ENCODE results near the gene CYFIP1.

- TF ChIP-seq PBX3 (IDR thresholded peaks at IDR 0.05), result no peak
- no peak for TF ChIP-seq NPAS2 (CRISPR knock-in tag; IDR thresholded peaks at IDR 0.05; ENCODE audit: borderline replicate concordance)
- no peak for TF ChIP-seq CTCF (IDR thresholded peaks at IDR 0.05)
- no peak for TF ChIP-seq EP300 (IDR thresholded peaks at IDR 0.05)
- TF ChIP-seq POLR2AphosphoS2 (conservative IDR thresholded peaks at IDR 0.05; ENCODE audit: low read length), result no peak
- no peak for TF ChIP-seq TP53 (CRISPR knock-in tag; IDR thresholded peaks at IDR 0.05)
- TF ChIP-seq RCOR1 (IDR thresholded peaks at IDR 0.05; ENCODE audit: low read depth, low read length), result no peak
- no peak for TF ChIP-seq POLR2A (IDR thresholded peaks at IDR 0.05; ENCODE audit: low read length)
- no peak for TF ChIP-seq MAX (IDR thresholded peaks at IDR 0.05)
- no peak for TF ChIP-seq ZC3H11A (IDR thresholded peaks at IDR 0.05)
- TF ChIP-seq KDM5A (IDR thresholded peaks at IDR 0.05), result no peak
- TF ChIP-seq HMGXB4 (CRISPR knock-in tag; IDR thresholded peaks at IDR 0.05; ENCODE audit: borderline replicate concordance), result no peak
- TF ChIP-seq HOXA7 (CRISPR knock-in tag; IDR thresholded peaks at IDR 0.05), result no peak
- TF ChIP-seq SMC3 (IDR thresholded peaks at IDR 0.05), result no peak
Measured at GRCh38 chr15:22880981-22881738, 99.0 kb downstream of the CYFIP1 start.
